C4-2B (cell line): ENCODE data around the gene CAB39.

Source experiments
- ZFX ChIP-seq: fragments of 450-650 bp; IDR thresholded peaks from 2 replicates; pipeline ENCODE4 v1.6.1; 2017
- TF ChIP-seq, protein P1 (sequence below): fragments of 450-650 bp; conservative IDR thresholded peaks from 2 replicates; pipeline ENCODE4 v1.5.1; 2017; ENCODE audit warnings: mild to moderate bottlenecking

DNA sequence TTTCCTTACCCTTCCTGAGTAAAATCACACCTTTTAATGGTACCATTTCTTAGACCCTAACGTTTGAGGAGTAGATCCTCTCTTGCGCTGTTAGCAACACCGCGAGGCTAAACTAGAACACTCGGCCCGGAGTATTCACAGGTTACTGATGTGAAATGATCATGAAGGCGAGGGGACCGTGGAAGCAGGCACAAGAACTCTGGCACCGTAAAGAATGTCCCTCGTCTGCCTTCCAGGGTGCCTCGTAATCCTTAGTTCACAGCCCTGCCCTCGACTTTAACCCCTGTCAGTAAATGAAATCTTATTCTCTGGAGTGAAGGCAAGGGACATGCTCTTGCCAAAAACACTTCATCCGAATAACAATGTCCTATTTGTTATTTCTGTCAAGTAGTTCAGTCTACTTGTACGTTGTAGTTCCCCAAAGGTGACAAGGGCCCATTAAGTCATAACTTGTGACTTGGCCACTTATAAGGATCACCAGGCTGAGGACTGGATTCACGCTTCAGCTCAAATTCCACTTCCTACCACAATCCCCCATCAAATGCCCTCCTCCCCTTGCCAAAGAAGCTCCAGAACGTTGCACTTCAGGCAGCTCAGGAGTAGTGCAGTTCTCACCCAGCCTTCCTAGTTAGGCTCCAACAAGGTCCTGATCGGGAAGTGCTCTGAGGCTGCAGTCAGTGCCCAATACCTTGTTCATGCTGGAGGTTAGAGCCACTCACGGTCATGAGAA, 108.8 kb downstream of the CAB39 start:
- TF ChIP-seq, protein P1, sequence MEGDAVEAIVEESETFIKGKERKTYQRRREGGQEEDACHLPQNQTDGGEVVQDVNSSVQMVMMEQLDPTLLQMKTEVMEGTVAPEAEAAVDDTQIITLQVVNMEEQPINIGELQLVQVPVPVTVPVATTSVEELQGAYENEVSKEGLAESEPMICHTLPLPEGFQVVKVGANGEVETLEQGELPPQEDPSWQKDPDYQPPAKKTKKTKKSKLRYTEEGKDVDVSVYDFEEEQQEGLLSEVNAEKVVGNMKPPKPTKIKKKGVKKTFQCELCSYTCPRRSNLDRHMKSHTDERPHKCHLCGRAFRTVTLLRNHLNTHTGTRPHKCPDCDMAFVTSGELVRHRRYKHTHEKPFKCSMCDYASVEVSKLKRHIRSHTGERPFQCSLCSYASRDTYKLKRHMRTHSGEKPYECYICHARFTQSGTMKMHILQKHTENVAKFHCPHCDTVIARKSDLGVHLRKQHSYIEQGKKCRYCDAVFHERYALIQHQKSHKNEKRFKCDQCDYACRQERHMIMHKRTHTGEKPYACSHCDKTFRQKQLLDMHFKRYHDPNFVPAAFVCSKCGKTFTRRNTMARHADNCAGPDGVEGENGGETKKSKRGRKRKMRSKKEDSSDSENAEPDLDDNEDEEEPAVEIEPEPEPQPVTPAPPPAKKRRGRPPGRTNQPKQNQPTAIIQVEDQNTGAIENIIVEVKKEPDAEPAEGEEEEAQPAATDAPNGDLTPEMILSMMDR: no peak
- TF ChIP-seq ZFX: no peak
